Activated CD8-positive, alpha-beta memory T cell treated with anti-CD3 and anti-CD28 coated beads, Interleukin-2, amount 50 U/mL, for 24 hours (primary cell): ENCODE data around the gene ME3.
A peak's percentile ranks its signal among the peaks of the same experiment; 100 is the strongest.
"Not testable (repeated sequence)": the region's sequence is repeated elsewhere in the genome, so short reads cannot be mapped to it uniquely, and the experiment has no call there.

ENCODE experiments used
- DNase-seq: peaks from one replicate; pipeline ENCODE4 v3.0.0-alpha.2; 2020; ENCODE audit errors: extremely low read depth

ME3 gene

DNA sequence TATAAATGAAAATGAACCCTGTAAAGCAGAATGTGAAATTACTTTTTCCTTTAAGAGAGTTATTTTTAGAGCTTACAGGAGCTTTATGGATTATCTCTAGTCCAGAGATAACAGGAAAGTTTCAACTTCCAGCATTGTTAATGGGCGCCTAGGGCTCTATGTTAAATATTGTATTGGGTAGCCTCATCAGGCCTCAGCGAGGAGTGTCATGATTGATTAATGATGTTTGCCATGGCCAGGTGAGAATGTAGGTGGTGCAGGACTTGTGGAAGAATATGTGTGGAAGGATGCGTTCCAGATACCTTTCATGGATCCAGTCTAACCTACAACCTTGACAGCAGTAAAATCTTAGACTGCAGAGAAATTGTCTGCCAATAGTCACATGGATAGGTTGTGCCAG lies 50.6 kb downstream of the ME3 start:
- no peak for DNase-seq

DNA sequence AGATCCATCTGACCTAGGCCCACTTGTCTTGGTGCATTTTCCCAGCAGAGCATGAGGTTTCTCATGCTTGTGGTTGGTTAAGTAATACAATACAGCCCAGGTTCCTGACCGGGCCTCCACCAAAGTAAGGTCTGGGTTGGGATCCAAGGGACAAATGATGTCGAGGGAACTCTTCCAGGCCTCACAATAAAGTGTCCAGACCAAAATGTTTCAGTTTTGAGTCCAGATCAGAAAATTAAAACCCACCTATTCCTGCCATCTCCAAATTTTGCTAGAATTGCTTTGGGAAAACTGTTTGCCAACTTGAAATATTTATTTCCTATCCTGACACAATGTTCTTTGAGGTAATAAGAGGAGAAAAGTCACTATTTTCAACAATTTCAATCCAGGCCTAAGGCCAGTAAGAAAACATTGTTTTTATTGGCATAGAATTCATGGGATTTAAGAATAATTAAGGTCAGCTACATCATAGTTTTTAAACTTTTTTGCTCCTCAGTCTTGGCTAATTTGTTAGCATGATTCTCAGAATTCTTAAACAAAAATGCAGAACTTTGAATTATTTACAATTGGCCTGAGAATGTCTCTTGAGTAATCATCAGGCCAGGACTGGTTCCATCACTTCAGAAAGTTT lies 51.4 kb downstream of the ME3 start:
- no peak for DNase-seq

DNA sequence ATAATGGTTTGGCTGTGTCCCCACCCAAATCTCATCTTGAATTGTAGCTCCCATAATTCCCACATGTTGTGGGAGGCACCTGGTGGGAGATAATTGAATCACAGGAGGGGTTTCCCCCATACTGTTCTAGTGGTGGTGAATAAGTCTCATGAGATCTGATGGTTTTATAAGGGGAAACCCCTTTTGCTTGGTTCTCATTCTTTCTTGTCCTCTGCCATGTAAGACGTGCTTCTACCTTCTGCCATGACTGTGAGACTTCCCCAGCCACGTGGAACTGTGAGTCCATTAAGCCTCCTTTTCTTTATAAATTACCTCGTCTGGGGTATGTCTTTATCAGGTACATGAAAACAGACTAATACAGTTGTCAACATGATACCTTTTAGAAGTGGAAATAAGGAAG lies 53.0 kb downstream of the ME3 start:
- not testable (repeated sequence) for DNase-seq

- no peak for DNase-seq
Measured at GRCh38 chr11:86617502-86617901, 54.9 kb downstream of the ME3 start.

GRCh38 chr11:86615487-86615886 lies 56.9 kb downstream of the ME3 start:
- DNase-seq: no peak

DNA sequence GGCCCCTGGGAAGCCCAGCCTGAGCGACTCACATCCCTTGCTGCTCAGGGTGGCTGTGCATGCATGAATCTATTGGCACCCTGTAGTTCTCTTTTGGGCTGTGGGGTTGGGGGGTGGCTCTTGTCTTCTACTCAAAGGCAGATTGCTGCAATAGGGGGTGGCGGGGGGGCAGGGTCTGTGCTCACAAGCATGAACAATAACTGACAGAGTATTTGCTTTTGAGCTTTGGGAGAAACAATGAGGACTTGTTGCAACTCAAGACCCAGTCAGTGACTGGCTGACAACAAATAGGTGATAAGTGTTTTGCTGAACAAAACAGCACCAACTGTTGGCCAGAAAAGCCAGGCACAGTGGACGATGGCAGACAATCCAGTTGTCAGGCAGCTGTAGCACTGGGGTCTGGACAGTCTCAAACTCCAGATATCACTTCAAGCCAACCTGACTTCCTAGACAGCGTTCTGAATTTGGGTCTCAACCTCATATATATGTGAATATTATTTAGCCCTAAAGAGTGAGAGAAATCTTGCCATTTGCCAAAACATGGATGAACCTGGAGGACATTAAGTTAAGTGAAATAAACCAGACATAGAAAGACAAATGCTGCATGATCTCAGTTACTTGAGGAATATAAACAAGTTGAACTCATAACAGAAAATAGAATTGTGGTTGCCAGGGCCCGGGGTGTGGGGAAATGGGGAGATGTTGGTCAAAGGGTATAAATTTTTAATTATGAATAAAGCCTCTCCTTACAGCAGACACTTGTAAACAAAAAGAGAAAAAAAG lies 61.7 kb downstream of the ME3 start:
- no peak for DNase-seq

- no peak for DNase-seq
Measured at GRCh38 chr11:86608251-86608799, 64.1 kb downstream of the ME3 start.

DNA sequence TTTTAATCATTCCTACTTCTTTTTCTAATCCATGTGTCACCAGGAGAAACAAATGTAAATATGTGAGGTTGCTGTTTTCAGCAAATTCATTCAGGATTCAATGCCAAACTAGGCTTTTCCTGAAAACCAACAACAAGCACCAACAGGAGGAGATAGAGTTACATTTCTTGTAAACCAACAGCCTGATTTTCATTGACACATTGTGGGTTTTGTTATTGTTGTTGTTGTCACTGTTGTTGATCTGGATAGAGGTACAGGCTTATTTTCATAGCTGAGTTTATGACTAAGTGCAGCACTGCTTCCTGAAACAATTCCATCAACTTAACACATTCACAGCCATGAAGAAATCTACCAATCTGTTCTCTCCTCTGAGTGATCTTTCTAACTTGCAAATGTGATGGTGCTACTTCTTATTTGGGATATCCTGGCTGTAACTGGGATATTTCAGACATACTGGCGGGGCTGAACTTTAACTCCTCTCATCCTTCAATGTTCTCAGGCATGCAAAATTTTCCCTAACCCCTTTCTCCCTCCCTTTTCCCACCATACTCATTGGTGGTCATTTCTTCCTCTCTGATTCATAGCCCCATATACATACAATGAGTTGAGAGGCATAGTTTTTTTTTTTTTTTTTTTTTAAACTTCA lies 65.5 kb downstream of the ME3 start:
- DNase-seq: no peak

GRCh38 chr11:86606270-86606835 lies 66.1 kb downstream of the ME3 start:
- DNase-seq: no peak

GRCh38 chr11:86596861-86597586 lies 75.4 kb downstream of the ME3 start:
- DNase-seq: no peak

DNA sequence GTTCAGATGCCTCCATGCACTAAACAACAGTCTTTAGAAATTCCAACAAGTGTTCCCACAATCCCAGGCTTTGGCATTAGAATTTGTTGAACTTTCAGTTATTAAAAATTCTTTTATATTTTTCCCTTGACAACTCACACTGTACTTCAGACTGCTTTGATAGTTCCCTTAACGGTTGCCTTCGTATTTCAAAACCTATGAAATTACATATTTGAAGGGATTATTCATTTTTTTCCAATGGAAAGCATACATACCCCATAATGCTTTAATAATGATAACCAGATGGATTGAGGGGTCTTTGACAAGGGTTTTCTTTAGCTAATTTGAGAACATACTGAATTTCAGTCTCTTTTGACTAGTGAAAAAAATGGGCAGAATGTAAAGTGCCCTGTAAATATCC lies 76.5 kb downstream of the ME3 start:
- no peak for DNase-seq

DNA sequence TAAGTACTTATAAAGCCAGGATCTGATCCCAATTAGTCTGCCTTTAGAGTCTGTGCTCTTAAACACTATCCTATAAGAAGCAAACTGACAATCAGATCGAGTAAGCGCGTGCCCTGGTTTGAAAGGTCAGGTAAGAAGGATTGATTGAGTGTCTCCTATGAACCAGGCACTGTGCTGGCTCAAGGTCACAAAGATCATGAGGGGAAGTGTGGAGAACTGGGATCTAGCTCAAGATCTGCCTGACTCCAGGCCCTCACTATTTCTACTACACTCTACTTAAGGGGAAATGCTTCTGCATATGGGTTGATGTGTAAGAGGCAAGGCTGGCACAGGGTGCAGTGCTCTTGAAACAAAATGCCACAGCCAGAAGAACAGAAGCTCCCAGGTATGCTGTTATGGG lies 77.0 kb downstream of the ME3 start:
- no peak for DNase-seq

DNA sequence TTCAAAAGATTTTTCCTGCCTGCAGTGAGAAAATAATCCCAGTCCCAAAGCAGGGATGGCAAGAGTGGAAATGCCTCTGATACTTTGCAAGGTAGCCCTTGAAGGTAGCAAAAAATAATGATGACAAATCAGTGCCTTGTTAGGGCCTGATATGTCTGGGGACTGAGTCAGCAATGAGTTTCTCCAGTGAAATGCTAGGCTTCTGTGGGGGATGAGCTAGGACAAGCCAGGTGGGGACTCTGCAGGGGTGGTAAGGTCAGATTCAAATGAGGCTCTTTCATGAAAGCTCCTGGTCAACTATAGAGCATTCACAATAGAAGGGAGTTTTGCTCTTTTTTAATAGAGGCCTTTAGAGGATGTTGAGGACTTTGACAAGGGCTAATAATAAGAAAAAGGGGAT lies 77.7 kb downstream of the ME3 start:
- DNase-seq: no peak

DNA sequence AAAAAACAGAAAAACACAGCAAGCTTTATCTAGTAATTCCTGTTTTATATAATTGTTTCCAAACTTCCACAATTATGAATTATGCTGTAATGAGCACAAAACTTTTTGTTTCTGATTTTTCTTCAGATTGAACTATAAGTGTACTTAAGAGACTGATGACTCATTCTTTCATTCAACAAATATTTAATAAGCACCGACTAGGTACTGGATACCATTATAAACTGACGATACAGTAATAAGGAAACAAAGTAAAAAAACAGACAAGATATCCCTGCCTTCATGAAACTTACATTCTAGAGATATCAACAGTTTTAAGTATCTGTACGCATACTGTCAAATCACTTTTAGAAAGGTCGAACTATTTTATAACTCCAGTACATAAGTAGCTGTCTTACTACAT lies 78.6 kb downstream of the ME3 start:
- no peak for DNase-seq

GRCh38 chr11:86592659-86593451 lies 79.6 kb downstream of the ME3 start:
- DNase-seq: peak; percentile 79

DNA sequence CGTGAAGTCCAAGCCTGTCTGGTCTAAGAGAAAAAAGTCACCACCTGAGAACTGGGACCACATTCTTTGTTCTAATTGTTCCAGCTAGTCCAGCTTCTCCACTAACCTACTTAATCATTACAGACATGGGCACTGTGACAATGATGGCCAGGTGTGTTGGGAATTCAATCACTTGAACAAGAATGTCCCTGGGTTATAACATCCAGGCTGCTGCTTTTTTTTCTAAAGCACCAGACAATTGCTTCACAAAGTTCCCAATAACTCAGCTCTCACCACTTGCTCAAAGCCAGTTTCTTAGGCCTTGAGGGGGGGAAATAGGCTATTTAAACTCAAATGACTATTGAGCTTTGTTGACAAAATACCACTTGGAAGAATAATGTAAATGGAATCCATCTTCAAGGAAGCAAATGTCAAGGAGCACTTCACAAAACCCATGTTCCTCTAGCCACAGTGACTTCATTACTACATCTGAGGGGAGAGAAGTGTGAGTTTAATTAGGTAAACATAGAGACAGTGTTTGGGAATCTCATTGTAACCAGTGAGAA lies 80.3 kb downstream of the ME3 start:
- DNase-seq: no peak

- DNase-seq: no peak
Measured at GRCh38 chr11:86591631-86592030, 80.8 kb downstream of the ME3 start.

- no peak for DNase-seq
Measured at GRCh38 chr11:86589856-86590589, 82.4 kb downstream of the ME3 start.

DNA sequence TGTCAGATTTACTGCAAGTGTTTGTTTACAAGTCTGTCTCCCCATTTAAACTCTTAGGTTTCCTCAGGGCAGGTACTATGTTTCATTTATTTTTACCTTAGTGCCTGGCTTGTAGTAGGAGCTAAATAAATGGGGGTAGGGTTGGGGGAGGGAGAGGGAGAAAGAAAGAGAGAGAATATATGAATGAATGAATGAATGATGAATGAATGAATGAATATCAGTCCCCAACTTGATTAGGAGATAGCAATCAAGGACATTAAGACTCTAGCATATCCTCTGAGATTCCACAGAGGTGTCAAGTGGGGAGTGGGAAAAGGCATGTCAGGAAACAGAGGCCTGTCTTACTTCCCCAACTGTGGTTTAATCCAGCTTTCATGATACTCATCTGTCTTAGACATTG lies 83.2 kb downstream of the ME3 start:
- DNase-seq: no peak

DNA sequence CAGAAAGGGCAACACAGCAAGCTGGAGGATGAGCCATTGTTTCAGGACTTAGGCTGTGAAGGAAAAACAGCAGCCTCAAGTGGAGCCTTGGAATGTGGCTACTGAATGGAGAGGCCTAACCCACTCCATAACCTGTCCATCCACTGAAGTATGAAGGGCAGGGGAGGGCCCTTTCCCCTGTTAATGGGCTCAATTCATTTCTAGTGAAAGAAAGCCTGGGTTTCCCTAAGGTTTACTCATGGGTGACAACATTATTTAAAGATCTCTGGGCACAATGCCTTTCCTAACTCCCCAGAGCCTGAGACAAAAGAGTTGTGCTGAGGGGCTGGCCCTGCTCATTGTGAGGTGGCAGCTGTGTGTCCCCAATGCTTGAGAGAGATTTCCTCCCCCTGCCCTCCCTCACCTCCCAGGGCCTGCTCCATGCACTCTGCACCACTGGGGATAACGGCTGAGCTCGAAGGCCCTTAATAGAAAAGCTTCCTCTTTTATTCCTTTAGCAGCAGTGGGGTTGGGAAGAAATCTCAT lies 83.8 kb downstream of the ME3 start:
- no peak for DNase-seq
